ENCODE data around the gene PTTG1IP. TPM values are rescaled to one million over a fixed set of nuclear protein-coding genes. Genes with fewer than 3 reads are reported as not detected.

The PTTG1IP gene
- total RNA-seq, 1 donor from 2014 or later, result 209 TPM

DNA sequence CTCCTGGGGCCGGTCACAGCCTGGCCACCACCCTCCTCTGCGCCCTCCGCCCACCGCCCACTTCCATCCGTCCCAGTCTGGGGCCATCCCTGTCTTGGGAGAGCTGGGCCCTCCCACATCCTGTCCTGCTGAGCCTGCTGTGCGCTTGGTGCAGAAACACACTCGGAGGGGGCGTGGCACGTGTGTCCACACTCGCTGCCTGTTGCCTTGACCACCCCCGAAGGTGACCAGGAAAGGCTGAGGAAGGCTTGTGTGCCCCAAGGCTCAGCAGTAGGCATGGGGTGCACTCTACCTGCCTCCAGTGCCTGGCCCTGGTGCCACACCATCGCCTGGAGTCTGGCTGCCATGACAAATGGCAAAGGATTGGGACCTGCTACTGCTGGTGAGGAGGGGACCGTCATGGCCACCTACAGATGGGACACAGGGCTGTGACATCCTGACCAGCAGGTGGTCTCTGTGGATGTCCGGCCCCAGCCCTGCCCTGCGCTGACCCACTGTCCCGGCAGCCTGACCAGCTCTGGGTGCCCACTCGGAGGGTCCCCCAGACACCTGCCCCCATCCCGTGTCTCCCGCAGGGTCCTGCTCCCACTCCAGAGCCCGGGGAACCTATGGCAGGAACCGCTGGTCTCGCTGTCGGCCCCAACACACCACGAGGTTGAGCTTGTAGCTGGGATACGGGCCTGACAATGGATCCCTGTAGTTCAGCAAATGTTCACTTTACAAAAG is 23.2 kb upstream of the PTTG1IP start:
- ATAC-seq, result no peak
- TF ChIP-seq, protein P1, sequence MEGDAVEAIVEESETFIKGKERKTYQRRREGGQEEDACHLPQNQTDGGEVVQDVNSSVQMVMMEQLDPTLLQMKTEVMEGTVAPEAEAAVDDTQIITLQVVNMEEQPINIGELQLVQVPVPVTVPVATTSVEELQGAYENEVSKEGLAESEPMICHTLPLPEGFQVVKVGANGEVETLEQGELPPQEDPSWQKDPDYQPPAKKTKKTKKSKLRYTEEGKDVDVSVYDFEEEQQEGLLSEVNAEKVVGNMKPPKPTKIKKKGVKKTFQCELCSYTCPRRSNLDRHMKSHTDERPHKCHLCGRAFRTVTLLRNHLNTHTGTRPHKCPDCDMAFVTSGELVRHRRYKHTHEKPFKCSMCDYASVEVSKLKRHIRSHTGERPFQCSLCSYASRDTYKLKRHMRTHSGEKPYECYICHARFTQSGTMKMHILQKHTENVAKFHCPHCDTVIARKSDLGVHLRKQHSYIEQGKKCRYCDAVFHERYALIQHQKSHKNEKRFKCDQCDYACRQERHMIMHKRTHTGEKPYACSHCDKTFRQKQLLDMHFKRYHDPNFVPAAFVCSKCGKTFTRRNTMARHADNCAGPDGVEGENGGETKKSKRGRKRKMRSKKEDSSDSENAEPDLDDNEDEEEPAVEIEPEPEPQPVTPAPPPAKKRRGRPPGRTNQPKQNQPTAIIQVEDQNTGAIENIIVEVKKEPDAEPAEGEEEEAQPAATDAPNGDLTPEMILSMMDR (IDR thresholded peaks at IDR 0.05), result no peak

DNA sequence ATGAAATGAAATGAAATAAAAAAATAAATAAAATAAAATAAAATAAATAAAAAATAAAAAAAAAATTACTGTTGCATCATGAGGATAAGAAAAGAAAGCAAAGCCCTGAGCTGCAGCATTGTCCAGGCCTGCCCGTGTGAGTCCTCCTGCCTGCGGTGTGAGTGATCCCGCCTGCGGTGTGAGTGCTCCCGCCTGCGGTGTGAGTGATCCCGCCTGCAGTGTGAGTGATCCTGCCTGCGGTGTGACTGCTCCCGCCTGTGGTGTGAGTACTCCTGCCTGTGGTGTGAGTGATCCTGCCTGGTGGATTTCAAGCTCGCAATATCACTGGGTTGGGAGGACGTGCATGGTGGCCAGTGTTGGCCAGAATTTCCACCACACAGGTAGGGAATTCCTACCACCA is 22.4 kb upstream of the PTTG1IP start:
- Histone ChIP-seq H3K4me1 (peaks cover 15% of the 10 kb centered on the region), H3K27me3 (ENCODE audit: low read depth) (peaks cover 4% of the 10 kb centered on the region), H3K4me3 (no peak overlapping the region), H3K9me3 (no peaks in the 10 kb centered on the region), H3K27ac (no peak overlapping the region), H3K36me3 (peaks cover 36% of the 10 kb centered on the region)
- TF ChIP-seq, protein P1 (IDR thresholded peaks at IDR 0.05), result no peak
- ATAC-seq, result no peak
- peak; percentile 28 for DNase-seq
- intact Hi-C loops (cut with DNase I), result no loop called here

More for the DNA sequence above, 23.2 kb upstream of the PTTG1IP start:
- no peak overlapping the region for H3K27ac ChIP-seq
- no peak overlapping the region for H3K4me3 ChIP-seq
- H3K27me3 ChIP-seq (ENCODE audit: low read depth), result no peaks in the 10 kb centered on the region
- H3K4me1 ChIP-seq, result peaks cover 15% of the 10 kb centered on the region
- intact Hi-C loops (cut with DNase I), result no loop called here
- H3K9me3 ChIP-seq, result no peaks in the 10 kb centered on the region
- peaks cover 36% of the 10 kb centered on the region for H3K36me3 ChIP-seq
- DNase-seq, result peak; percentile 45

DNA sequence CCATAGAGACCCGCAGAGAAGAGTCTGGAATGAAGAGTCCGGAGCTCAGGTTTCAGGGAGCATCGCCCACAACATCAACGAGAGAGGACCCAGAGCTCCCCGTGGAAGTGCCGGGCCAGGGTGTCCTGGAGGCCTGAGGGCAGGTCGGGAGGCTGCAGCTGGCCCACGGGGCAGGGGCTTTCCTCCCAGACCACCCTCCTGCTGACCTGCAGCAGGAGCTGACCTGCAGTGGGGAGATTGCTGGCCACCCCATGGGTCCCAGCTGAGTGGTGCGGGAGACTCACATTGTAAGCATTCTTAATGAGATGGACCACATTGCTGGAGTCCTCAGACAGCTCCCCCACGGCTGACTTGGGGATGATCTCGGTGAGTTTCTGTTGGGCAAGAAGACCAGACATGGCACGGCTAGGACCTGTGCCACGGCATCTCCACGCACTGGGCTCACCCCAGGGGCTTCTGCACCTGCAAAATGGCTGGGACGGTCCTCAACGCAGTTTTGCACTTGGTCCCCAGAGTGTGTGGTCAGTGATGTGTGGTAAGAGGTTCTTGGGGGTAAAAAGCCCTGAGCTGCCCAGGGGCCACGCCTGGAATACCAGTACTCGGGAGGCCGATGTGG is 21.3 kb upstream of the PTTG1IP start:
- intact Hi-C loops (cut with DNase I), result no loop called here
- Histone ChIP-seq H3K27ac (no peak overlapping the region), H3K27me3 (ENCODE audit: low read depth) (peaks cover 6% of the 10 kb centered on the region), H3K4me3 (no peak overlapping the region), H3K4me1 (peaks cover 15% of the 10 kb centered on the region), H3K9me3 (no peaks in the 10 kb centered on the region), H3K36me3 (peaks cover 29% of the 10 kb centered on the region)
- TF ChIP-seq, protein P1 (IDR thresholded peaks at IDR 0.05), result no peak
- DNase-seq (peak; percentile 35), ATAC-seq (no peak)

DNA sequence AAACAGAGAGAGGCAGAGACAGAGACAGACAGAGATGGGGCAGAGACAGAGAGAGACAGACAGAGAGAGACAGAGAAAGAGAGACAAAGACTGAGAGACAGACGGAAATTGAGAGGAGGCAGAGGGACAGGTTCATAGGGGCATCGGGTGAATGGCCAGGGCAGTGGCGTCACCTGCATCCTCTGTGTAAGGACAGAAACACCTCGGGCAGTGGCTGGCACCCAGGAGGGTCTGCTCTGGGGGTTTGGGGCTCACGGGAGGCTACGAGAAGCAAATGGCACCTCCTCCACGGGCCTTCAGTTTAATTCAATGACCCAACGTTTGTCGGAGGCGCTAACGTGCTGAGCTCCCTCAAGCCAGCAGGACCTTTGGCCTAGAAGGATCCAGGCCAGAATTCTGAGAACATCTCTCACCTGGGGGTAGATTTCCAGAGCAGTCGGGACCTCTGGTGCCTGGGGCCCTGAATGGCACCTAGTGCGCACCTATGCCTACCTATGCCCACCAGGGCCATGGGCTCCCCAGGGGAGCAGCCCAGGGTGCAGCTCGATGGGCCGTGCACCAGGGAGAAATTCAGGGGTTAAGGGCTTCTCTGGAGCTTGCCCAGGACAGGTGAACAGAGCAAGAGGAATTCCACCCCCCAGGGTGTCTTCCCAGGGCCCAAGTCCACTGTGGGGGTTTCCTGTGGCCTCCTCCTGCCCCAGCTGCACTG is 20.6 kb upstream of the PTTG1IP start:
- DNase-seq (peak; percentile 16), ATAC-seq (no peak)
- Histone ChIP-seq H3K4me3 (no peak overlapping the region), H3K4me1 (peaks cover 15% of the 10 kb centered on the region), H3K27ac (no peak overlapping the region), H3K9me3 (no peaks in the 10 kb centered on the region), H3K27me3 (ENCODE audit: low read depth) (peaks cover 6% of the 10 kb centered on the region), H3K36me3 (peaks cover 26% of the 10 kb centered on the region)
- TF ChIP-seq, protein P1 (IDR thresholded peaks at IDR 0.05), result no peak
- intact Hi-C loops (cut with DNase I), result no loop called here

DNA sequence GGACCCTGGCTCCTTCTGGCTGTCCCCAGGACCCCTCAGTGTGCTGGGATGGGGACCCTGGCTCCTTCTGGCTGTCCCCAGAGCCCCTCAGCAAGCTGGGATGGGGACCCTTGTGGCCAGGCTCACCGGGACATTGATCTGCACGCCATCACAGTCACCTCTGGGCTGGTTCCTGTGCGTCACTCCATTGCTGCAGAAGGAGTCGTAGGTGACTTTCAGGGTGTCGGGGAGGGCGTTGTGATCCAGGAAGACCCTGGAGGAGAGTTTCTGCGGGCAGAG is 19.7 kb upstream of the PTTG1IP start:
- intact Hi-C loops (cut with DNase I), result no loop called here

More for the DNA sequence above, 19.7 kb upstream of the PTTG1IP start:
- Histone ChIP-seq H3K4me3 (no peak overlapping the region), H3K9me3 (no peaks in the 10 kb centered on the region), H3K4me1 (peaks cover 15% of the 10 kb centered on the region), H3K27ac (no peak overlapping the region), H3K27me3 (ENCODE audit: low read depth) (peaks cover 6% of the 10 kb centered on the region), H3K36me3 (peaks cover 21% of the 10 kb centered on the region)
- TF ChIP-seq, protein P1 (IDR thresholded peaks at IDR 0.05), result no peak
- DNase-seq (no peak), ATAC-seq (no peak)

Data from lower lobe of right lung (tissue), 2 donors.